HEK293 (cell line): ENCODE data around the gene PRKAG3.

ENCODE experiments used
- GLI4 ChIP-seq: fragments of 450-650 bp; formaldehyde crosslinking; IDR thresholded peaks from 2 replicates; pipeline ENCODE4 v1.5.1; 2016; ENCODE audit warnings: missing biosample characterization, missing genetic modification characterization
- REPIN1 ChIP-seq: fragments of 450-650 bp; formaldehyde crosslinking; IDR thresholded peaks from 2 replicates; pipeline ENCODE4 v1.5.1; 2017; ENCODE audit warnings: missing biosample characterization, missing genetic modification characterization, low read depth
- SP2 ChIP-seq: fragments of 450-650 bp; formaldehyde crosslinking; IDR thresholded peaks from 2 replicates; pipeline ENCODE4 v1.5.1; 2016; ENCODE audit warnings: missing biosample characterization, missing genetic modification characterization
- TCF7L2 ChIP-seq: IDR thresholded peaks from 2 replicates; pipeline ENCODE4 v1.6.1; 2011; ENCODE audit warnings: low read depth, mild to moderate bottlenecking, inconsistent platforms, low read length, moderate library complexity, borderline replicate concordance
- ZBTB21 ChIP-seq: fragments of 450-650 bp; formaldehyde crosslinking; IDR thresholded peaks from 2 replicates; pipeline ENCODE4 v1.5.1; 2017; ENCODE audit warnings: missing biosample characterization, missing genetic modification characterization
- ZNF624 ChIP-seq: fragments of 450-650 bp; formaldehyde crosslinking; IDR thresholded peaks from 2 replicates; pipeline ENCODE4 v1.5.1; 2017; ENCODE audit warnings: missing biosample characterization, missing genetic modification characterization
- ZNF707 ChIP-seq: fragments of 450-650 bp; formaldehyde crosslinking; IDR thresholded peaks from 2 replicates; pipeline ENCODE4 v1.5.1; 2016; ENCODE audit warnings: missing biosample characterization, missing genetic modification characterization
- TF ChIP-seq, protein P1 (sequence below): fragments of 450-650 bp; formaldehyde crosslinking; IDR thresholded peaks from 2 replicates; pipeline ENCODE4 v1.5.1; 2016; ENCODE audit warnings: missing biosample characterization, missing genetic modification characterization
- TF ChIP-seq, protein P2 (sequence below): fragments of 450-650 bp; formaldehyde crosslinking; IDR thresholded peaks from 2 replicates; pipeline ENCODE4 v1.5.1; 2016; ENCODE audit warnings: missing biosample characterization, missing genetic modification characterization
- TF ChIP-seq, protein P3 (sequence below): fragments of 450-650 bp; formaldehyde crosslinking; IDR thresholded peaks from 2 replicates; pipeline ENCODE4 v1.5.1; 2016; ENCODE audit warnings: missing biosample characterization, missing genetic modification characterization
- TF ChIP-seq, protein P4 (sequence below): fragments of 450-650 bp; formaldehyde crosslinking; IDR thresholded peaks from 2 replicates; pipeline ENCODE4 v1.5.1; 2016; ENCODE audit warnings: missing biosample characterization, missing genetic modification characterization, low read depth

DNA sequence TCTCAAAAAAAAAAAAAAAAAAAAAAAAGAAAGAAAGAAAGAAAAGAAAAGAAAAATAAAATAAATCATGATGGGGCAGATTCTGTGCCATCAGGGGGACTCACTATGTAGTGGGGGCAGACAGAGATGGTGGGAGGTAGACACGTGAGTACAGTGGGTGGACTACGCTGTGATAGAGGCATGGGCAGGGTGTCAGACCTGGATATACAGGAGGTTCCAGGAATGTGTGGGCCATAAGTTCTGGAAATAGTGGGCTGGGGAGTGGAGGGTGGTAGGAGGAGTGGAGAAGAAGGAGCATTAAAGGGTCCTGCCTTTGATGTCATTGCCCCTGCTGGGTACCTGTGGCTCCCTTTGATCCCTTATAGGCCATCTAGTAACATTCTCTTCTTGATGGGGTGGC is 19.2 kb upstream of the PRKAG3 start:
- TF ChIP-seq, protein P1, sequence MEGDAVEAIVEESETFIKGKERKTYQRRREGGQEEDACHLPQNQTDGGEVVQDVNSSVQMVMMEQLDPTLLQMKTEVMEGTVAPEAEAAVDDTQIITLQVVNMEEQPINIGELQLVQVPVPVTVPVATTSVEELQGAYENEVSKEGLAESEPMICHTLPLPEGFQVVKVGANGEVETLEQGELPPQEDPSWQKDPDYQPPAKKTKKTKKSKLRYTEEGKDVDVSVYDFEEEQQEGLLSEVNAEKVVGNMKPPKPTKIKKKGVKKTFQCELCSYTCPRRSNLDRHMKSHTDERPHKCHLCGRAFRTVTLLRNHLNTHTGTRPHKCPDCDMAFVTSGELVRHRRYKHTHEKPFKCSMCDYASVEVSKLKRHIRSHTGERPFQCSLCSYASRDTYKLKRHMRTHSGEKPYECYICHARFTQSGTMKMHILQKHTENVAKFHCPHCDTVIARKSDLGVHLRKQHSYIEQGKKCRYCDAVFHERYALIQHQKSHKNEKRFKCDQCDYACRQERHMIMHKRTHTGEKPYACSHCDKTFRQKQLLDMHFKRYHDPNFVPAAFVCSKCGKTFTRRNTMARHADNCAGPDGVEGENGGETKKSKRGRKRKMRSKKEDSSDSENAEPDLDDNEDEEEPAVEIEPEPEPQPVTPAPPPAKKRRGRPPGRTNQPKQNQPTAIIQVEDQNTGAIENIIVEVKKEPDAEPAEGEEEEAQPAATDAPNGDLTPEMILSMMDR (tag by site-specific recombination) = no peak
- TF ChIP-seq ZNF624 (no peak), SP2 (tag by site-specific recombination) (no peak), ZNF707 (no peak), ZBTB21 (tag by site-specific recombination) (no peak), TCF7L2 (no peak), REPIN1 (tag by site-specific recombination) (no peak), GLI4 (tag by site-specific recombination) (no peak)
- TF ChIP-seq, protein P2, sequence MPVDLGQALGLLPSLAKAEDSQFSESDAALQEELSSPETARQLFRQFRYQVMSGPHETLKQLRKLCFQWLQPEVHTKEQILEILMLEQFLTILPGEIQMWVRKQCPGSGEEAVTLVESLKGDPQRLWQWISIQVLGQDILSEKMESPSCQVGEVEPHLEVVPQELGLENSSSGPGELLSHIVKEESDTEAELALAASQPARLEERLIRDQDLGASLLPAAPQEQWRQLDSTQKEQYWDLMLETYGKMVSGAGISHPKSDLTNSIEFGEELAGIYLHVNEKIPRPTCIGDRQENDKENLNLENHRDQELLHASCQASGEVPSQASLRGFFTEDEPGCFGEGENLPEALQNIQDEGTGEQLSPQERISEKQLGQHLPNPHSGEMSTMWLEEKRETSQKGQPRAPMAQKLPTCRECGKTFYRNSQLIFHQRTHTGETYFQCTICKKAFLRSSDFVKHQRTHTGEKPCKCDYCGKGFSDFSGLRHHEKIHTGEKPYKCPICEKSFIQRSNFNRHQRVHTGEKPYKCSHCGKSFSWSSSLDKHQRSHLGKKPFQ = no peak
- TF ChIP-seq, protein P3, sequence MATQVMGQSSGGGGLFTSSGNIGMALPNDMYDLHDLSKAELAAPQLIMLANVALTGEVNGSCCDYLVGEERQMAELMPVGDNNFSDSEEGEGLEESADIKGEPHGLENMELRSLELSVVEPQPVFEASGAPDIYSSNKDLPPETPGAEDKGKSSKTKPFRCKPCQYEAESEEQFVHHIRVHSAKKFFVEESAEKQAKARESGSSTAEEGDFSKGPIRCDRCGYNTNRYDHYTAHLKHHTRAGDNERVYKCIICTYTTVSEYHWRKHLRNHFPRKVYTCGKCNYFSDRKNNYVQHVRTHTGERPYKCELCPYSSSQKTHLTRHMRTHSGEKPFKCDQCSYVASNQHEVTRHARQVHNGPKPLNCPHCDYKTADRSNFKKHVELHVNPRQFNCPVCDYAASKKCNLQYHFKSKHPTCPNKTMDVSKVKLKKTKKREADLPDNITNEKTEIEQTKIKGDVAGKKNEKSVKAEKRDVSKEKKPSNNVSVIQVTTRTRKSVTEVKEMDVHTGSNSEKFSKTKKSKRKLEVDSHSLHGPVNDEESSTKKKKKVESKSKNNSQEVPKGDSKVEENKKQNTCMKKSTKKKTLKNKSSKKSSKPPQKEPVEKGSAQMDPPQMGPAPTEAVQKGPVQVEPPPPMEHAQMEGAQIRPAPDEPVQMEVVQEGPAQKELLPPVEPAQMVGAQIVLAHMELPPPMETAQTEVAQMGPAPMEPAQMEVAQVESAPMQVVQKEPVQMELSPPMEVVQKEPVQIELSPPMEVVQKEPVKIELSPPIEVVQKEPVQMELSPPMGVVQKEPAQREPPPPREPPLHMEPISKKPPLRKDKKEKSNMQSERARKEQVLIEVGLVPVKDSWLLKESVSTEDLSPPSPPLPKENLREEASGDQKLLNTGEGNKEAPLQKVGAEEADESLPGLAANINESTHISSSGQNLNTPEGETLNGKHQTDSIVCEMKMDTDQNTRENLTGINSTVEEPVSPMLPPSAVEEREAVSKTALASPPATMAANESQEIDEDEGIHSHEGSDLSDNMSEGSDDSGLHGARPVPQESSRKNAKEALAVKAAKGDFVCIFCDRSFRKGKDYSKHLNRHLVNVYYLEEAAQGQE = no peak
- TF ChIP-seq, protein P4, sequence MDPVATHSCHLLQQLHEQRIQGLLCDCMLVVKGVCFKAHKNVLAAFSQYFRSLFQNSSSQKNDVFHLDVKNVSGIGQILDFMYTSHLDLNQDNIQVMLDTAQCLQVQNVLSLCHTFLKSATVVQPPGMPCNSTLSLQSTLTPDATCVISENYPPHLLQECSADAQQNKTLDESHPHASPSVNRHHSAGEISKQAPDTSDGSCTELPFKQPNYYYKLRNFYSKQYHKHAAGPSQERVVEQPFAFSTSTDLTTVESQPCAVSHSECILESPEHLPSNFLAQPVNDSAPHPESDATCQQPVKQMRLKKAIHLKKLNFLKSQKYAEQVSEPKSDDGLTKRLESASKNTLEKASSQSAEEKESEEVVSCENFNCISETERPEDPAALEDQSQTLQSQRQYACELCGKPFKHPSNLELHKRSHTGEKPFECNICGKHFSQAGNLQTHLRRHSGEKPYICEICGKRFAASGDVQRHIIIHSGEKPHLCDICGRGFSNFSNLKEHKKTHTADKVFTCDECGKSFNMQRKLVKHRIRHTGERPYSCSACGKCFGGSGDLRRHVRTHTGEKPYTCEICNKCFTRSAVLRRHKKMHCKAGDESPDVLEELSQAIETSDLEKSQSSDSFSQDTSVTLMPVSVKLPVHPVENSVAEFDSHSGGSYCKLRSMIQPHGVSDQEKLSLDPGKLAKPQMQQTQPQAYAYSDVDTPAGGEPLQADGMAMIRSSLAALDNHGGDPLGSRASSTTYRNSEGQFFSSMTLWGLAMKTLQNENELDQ (tag by site-specific recombination) = no peak
